Measurements from ENCODE around the gene LRSAM1. TPM values are rescaled to one million over a fixed set of nuclear protein-coding genes. Genes with fewer than 3 reads are reported as not detected.

LRSAM1 gene
- total RNA-seq, 4 donors from 2014 or later = 13.7 to 19.6 (median 16.3) TPM

DNA sequence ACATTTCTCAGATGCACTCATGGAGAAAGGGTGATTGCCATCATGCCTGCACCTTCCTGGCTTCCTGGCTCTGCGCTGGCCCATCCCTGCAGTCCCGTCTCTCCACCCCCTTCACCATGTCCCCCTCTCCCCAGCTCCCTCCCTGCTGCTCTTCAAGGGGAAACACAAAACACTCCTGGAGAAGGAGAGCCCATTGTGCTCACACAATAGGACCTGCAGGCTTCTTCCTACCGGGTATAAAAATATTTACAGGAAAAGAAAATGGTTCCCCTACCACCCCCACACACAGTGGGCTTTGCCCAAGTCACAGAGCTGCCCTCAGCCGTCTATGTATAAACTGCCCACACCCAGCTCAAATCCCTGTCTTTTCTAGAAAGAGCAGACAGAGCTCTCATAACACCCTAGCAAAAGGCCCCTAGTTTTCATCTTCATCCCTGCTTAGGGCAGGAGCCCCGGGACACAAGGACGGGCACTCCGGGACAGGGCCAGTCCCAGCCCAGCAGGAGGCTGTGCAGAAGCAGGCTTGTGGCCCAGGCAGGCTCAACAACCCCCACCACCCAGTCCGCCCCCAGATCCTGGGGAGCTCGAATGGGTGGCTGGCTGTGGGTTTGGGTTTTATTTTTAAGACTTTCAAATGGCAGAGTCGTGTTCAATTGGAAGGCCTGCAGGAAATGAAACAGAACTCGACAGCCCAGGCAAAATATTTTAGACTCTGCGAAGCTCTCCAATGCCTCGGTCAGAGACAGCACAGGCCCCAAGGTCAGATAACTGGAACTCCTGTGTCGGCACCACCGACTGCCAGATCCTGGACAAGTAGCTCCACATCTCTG, 77.3 kb downstream of the LRSAM1 start:
- H3K36me3 ChIP-seq = peaks cover 38 to 53% of the 10 kb centered on the region in 2 donors
- no peaks in the 10 kb centered on the region for H3K27me3 ChIP-seq
- 58 to 59% methylated on average over 13 to 15 of the region's 15 CpGs for WGBS, 2 donors
- no peaks in the 10 kb centered on the region for H3K9me3 ChIP-seq
- TF ChIP-seq, protein P1, sequence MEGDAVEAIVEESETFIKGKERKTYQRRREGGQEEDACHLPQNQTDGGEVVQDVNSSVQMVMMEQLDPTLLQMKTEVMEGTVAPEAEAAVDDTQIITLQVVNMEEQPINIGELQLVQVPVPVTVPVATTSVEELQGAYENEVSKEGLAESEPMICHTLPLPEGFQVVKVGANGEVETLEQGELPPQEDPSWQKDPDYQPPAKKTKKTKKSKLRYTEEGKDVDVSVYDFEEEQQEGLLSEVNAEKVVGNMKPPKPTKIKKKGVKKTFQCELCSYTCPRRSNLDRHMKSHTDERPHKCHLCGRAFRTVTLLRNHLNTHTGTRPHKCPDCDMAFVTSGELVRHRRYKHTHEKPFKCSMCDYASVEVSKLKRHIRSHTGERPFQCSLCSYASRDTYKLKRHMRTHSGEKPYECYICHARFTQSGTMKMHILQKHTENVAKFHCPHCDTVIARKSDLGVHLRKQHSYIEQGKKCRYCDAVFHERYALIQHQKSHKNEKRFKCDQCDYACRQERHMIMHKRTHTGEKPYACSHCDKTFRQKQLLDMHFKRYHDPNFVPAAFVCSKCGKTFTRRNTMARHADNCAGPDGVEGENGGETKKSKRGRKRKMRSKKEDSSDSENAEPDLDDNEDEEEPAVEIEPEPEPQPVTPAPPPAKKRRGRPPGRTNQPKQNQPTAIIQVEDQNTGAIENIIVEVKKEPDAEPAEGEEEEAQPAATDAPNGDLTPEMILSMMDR (IDR thresholded peaks at IDR 0.05) = no peak
- TF ChIP-seq POLR2A (IDR thresholded peaks at IDR 0.05) = no peak
- no peak overlapping the region for H3K4me3 ChIP-seq (replicated peaks in 1 of 3)
- H3K27ac ChIP-seq = peak overlapping the region in 2 of 3 donors; percentile 38 to 60
- intact Hi-C loops (cut with DNase I) = no loop called here
- DNase-seq = no peak
- peaks cover 3 to 22% of the 10 kb centered on the region in 2 donors for H3K4me1 ChIP-seq

- intact Hi-C loops (cut with DNase I) = no loop called here
- Histone ChIP-seq H3K27me3 (no peaks in the 10 kb centered on the region), H3K27ac (peak overlapping the region in 1 of 3 donors; percentile 60), H3K4me1 (peaks cover 3 to 29% of the 10 kb centered on the region in 2 donors), H3K9me3 (no peaks in the 10 kb centered on the region), H3K36me3 (peaks cover 29 to 42% of the 10 kb centered on the region in 2 donors), H3K4me3 (replicated peaks in 1 of 3) (no peak overlapping the region)
- DNase-seq = no peak
- 89 to 90% methylated on average over 4 of the region's 4 CpGs for WGBS, 2 donors
- no peak for TF ChIP-seq POLR2A (IDR thresholded peaks at IDR 0.05)
- TF ChIP-seq, protein P1 (IDR thresholded peaks at IDR 0.05) = no peak
Measured at GRCh38 chr9:127529671-127530070, 78.4 kb downstream of the LRSAM1 start.

DNA sequence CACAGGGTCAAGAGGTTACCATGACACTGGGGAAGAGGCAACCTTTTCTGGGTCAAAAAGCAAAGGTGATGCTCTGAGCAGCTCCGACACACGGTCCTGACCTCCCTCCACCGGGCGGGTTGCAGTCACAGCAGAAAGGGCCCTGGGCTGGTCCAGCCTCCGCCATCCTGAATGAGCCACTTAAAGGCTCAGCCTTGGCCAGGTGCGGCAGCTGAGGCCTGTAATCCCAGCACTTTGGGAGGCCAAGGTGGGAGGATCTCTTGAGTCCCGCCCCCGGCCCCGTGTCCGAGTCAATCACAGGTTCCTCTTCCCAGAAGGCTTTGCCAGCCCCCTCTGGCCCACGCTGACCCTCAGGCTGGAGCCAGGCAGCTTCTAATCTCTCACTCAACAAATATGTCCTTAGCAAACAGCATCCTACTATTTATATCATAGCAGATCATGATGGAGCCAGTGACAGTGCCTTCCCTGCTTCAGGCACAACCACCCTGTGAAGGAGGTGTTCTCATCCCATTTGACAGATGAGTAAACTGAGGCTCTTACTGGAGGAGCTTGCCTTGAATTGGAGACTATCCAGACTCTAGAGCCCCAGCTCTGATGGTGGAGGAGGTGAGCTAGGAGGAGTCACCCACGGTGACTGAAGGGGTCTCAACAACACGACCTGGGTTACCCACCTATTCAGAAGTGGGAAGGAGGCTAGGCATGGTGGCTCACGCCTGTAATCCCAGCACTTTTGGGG, 79.1 kb downstream of the LRSAM1 start:
- no peak for DNase-seq
- intact Hi-C loops (cut with DNase I) = no loop called here
- WGBS, 2 donors = 91 to 95% methylated on average over 11 to 12 of the region's 14 CpGs
- H3K27me3 ChIP-seq = no peaks in the 10 kb centered on the region
- H3K36me3 ChIP-seq = peaks cover 23 to 36% of the 10 kb centered on the region in 2 donors
- H3K9me3 ChIP-seq = no peaks in the 10 kb centered on the region
- H3K4me1 ChIP-seq = peaks cover 3 to 29% of the 10 kb centered on the region in 2 donors
- H3K27ac ChIP-seq = no peak overlapping the region
- TF ChIP-seq, protein P1 (IDR thresholded peaks at IDR 0.05) = no peak
- no peak for TF ChIP-seq POLR2A (IDR thresholded peaks at IDR 0.05)
- H3K4me3 ChIP-seq (replicated peaks in 1 of 3) = no peak overlapping the region

DNA sequence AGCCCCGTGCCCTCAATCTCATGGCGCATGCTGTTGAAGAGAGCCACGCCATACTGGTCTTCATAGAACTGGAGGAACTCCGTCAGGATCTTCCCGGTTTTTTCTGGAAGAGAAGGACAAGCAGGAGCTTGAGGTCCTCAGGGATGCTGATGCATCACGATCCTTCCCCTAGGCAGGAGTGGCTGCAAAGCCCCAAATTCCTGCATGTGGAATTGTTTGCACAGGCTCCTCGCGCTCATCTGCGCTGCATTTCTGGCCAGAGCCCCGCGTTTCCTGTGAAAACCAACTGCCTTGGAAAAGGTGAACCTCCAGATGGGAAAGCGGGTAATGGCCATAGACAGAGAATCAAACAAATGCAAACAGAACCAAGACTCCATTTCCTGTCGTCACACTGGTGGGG, 80.4 kb downstream of the LRSAM1 start:
- DNase-seq = no peak
- Histone ChIP-seq H3K4me3 (replicated peaks in 1 of 3) (no peak overlapping the region), H3K27me3 (no peaks in the 10 kb centered on the region), H3K4me1 (peaks cover 3 to 38% of the 10 kb centered on the region in 2 donors), H3K27ac (no peak overlapping the region), H3K9me3 (no peaks in the 10 kb centered on the region), H3K36me3 (peaks cover 17 to 27% of the 10 kb centered on the region in 2 donors)
- intact Hi-C loops (cut with DNase I) = no loop called here
- TF ChIP-seq, protein P1 (IDR thresholded peaks at IDR 0.05) = no peak
- TF ChIP-seq POLR2A (IDR thresholded peaks at IDR 0.05) = no peak
- WGBS, 2 donors = 81 to 82% methylated on average over 13 of the region's 13 CpGs

Data from thyroid gland (tissue), 4 donors.